HTR-8/SVneo (cell line): ENCODE data around the gene HERPUD1.
"Not testable (repeated sequence)": the region's sequence is repeated elsewhere in the genome, so short reads cannot be mapped to it uniquely, and the experiment has no call there.

Experiments used
- DNase-seq: peaks from one replicate; pipeline ENCODE4 v3.0.0; 2011; ENCODE audit warnings: low spot score, mixed read lengths; ENCODE audit not compliant: insufficient read length
- FAIRE-seq: peaks from 2 replicates; lab custom pipeline; 2011; peaks lifted over from hg19 to GRCh38; lab: Jason Lieb, UNC

HERPUD1 gene

GRCh38 chr16:56931892-56932720 is at the start of gene HERPUD1:
Gene HERPUD1 (plus strand): TSS chr16:56932142. CDS start chr16:56932245, 103 bp downstream.
- FAIRE-seq (peak; percentile 97), DNase-seq (peak; percentile 99)

- DNase-seq (no peak), FAIRE-seq (no peak)
These were observed 48.4 kb upstream of the HERPUD1 start for GRCh38 chr16:56883586-56883985.

GRCh38 chr16:56884026-56884582 is 47.8 kb upstream of the HERPUD1 start:
- no peak for FAIRE-seq
- DNase-seq: no peak

GRCh38 chr16:56884929-56885328 is 47.0 kb upstream of the HERPUD1 start:
- DNase-seq, FAIRE-seq: not testable (repeated sequence)

- DNase-seq (no peak), FAIRE-seq (no peak)
These were observed 46.3 kb upstream of the HERPUD1 start for GRCh38 chr16:56885446-56886162.

- FAIRE-seq: no peak
- DNase-seq: no peak
These were observed 45.6 kb upstream of the HERPUD1 start for GRCh38 chr16:56886296-56886695.

GRCh38 chr16:56886826-56887225 is 45.1 kb upstream of the HERPUD1 start:
- FAIRE-seq (no peak), DNase-seq (no peak)

GRCh38 chr16:56888806-56889205 is 43.1 kb upstream of the HERPUD1 start:
- FAIRE-seq (no peak), DNase-seq (no peak)

- DNase-seq: no peak
- no peak for FAIRE-seq
These were observed 42.7 kb upstream of the HERPUD1 start for GRCh38 chr16:56889206-56889605.

GRCh38 chr16:56891685-56892084 is 40.3 kb upstream of the HERPUD1 start:
- FAIRE-seq: no peak

GRCh38 chr16:56892705-56893104 is 39.2 kb upstream of the HERPUD1 start:
- FAIRE-seq: no peak
- no peak for DNase-seq

More at GRCh38 chr16:56891685-56892084, 40.3 kb upstream of the HERPUD1 start:
- DNase-seq: no peak

- DNase-seq: no peak
- no peak for FAIRE-seq
These were observed 37.5 kb upstream of the HERPUD1 start for GRCh38 chr16:56894331-56894917.

GRCh38 chr16:56895813-56896212 is 36.1 kb upstream of the HERPUD1 start:
- no peak for DNase-seq
- no peak for FAIRE-seq

- no peak for FAIRE-seq
These were observed 35.7 kb upstream of the HERPUD1 start for GRCh38 chr16:56896244-56896643.

GRCh38 chr16:56897026-56897799 is 34.7 kb upstream of the HERPUD1 start:
- DNase-seq (no peak), FAIRE-seq (no peak)

More at GRCh38 chr16:56896244-56896643, 35.7 kb upstream of the HERPUD1 start:
- no peak for DNase-seq

GRCh38 chr16:56898847-56899246 is 33.1 kb upstream of the HERPUD1 start:
- DNase-seq: no peak
- FAIRE-seq: no peak

- FAIRE-seq: no peak
- DNase-seq: no peak
These were observed 28.1 kb upstream of the HERPUD1 start for GRCh38 chr16:56903866-56904265.

GRCh38 chr16:56907401-56907800 is 24.5 kb upstream of the HERPUD1 start:
- no peak for DNase-seq
- FAIRE-seq: no peak

GRCh38 chr16:56909527-56909979 is 22.4 kb upstream of the HERPUD1 start:
- DNase-seq (no peak), FAIRE-seq (no peak)

GRCh38 chr16:56910112-56910511 is 21.8 kb upstream of the HERPUD1 start:
- DNase-seq (no peak), FAIRE-seq (no peak)
